ENCODE results near the gene RBFOX2. TPM values are rescaled to one million over a fixed set of nuclear protein-coding genes. Genes with fewer than 3 reads are reported as not detected.

RBFOX2 gene
- polyA plus RNA-seq, 1 donor, result 143 TPM

DNA sequence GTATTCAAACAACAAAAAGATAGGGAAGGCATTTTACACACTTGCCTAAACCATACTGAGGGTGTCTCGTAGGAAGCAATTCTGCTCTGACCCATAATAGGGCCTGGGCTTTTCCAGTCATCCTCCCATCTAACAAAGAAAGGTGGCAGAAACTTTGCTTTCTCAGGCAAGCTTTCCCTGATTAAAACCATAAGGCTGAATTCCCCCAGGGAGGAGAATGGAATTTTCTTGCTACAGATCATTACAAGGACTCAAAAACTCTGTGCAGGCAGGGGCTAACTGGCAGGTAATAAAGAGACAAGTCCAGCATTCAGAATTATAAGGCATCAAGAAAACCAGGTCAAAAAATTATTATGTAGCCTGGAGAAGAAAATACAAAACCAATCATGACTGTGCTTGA, 90.4 kb downstream of the RBFOX2 start:
- no peak for DNase-seq

DNA sequence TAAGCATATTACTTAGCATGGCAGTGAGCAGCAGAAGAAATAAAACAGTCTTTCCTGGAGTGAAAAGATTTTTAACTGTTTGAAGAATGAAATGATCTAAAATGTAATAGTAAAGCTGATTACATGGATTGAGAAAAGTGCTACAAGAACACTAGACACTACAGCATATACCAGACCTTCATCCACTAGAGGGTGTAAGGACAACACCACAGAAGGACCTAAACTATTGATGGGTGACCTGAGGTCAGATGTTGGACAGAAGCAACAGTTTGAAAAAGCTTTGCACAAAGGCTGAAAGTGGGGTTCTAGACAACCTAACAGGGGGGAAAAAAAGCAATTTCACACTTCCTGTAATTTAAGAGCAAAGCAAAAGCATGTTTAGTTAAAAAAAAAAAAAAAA, 97.7 kb downstream of the RBFOX2 start:
- DNase-seq, result peak; percentile 75

DNA sequence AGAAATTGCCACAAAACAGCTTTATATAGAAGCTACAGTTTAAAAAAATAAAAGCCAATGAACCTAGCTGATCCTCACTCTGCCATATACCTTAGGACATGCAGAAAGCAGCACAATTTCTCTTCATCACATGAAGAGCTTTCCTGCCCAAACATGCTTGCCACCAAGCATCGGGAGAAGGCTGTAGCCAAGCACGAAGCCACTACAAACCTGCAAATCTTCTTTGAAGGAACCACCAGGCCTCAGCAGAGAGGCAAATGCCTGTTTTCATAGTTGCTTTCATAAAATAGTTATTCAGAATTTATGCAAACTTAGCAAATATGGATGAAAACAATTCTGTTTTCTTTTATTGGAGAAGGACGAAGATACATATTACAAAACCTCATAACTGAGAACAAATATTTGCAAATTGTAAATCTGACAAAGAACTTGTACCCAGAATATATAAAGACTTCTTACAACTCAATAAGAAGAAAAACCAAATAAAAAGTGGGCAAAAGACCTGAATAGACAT, 100.3 kb downstream of the RBFOX2 start:
- no peak for DNase-seq

DNA sequence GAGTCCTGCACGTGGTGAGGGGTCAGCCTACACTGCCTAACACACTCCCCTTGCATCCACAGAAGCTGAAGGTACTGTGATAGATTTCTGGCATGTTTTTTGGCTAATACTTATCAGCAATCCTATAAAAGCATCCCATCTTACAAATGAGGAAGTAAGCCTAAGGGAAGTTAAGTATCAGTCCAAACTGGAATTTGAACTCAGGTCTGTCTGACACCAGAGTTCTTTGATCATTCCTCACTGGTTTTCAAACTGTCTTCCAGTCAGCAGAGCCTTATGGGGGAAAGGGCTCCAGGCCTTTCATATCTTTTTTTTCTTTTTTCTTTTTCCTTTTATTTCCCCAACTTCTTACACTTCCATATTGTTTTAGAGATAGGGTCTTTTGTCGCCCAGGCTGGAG, 105.6 kb downstream of the RBFOX2 start:
- DNase-seq, result no peak

DNA sequence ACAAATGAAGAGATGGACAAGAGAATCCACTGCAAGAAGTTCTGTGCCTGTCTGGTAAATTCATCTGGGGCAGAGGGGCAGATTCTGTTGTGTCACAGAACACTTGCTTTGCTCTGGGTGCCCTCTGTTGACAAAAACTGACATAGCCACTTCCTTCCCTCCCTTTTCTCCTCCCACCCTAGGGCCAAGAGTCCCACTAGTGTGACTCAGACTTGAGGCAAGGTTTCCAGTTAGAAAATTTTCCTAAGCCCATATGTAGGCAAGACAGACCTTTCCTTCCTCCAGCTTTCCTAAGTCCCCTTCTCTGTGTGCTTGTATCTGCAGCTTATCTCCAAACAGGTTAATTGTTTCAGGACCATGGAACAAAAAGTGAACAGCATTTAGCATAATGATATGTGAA, 106.8 kb downstream of the RBFOX2 start:
- peak; percentile 55 for DNase-seq

DNA sequence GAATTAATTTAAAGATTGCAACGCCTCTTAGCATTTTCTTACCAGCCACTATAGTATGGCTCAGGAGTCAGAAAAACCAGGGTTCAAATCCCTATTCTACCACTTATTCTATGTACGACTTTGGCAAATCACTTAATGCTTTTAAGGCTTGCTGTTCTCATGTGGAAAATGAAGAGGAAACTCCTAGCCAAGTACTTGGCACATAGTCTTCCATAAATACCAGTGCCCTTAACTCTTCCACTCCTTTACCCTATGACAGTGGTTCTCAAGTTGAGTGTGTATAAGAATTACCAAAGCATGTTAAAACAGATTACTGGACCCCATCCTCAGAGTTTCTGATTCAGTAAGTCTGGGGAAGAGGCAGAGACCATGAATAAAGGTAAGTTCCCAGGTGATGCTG, 107.6 kb downstream of the RBFOX2 start:
- no peak for DNase-seq

DNA sequence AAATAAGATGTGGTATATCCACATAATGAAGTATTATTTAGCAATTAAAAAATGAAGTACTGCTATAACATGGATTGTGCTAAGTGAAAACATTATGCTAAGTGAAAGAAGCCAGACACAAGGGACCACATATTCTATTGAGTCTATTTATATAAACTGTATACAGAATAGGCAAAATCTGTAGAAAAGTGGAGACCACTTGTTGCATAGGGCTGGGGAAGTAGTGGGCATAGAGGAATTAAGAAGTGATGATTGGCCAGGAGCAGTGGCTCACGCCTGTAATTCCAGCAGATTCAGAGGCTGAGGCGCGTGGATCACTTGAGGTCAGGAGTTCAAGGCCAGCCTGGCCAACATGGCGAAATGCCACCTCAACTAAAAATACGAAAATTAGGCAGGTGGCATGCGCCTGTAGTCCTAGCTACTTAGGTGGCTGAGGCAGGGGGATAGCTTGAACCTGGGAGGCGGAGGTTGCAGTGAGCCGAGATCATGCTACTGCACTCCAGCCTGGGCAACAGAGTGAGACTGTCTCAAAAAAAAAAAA, 109.6 kb downstream of the RBFOX2 start:
- no peak for DNase-seq

DNA sequence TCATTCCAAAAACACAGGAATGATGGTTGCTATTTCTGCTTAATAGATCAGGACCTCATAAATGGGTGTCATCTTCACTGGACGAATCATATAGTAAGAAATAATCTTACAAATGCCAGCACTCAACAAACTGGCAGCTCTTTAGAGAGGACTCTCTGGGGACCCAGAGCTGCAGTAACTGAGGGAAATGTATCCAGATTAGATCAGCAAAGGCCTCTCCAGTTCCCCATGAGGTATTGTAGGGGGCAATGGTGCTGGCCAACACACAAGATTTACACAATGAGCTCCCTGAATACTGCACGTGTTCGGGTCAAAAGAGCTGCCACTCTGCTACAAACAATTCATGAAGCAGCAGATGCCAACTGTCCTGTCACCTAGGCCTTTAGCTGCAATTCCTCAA, 110.2 kb downstream of the RBFOX2 start:
- no peak for DNase-seq

DNA sequence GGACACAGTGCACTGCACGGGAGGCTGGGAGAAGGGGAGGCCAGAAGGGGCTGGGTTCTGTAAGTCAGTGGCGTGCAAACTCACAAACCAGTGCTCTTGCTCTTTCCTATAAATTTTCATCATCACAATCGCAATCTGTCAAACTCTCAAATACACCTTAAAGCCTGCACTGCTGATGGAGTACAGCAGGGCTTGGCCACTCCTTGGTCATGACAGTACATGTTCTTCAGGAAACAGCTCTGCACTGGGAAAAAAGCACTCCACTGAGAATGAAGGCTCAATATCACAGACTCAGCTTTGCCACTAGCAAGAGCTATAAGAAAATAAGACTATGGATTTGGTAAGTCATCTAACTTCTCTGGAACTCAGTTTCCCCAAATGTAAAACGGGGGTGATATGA, 111.0 kb downstream of the RBFOX2 start:
- no peak for DNase-seq

DNA sequence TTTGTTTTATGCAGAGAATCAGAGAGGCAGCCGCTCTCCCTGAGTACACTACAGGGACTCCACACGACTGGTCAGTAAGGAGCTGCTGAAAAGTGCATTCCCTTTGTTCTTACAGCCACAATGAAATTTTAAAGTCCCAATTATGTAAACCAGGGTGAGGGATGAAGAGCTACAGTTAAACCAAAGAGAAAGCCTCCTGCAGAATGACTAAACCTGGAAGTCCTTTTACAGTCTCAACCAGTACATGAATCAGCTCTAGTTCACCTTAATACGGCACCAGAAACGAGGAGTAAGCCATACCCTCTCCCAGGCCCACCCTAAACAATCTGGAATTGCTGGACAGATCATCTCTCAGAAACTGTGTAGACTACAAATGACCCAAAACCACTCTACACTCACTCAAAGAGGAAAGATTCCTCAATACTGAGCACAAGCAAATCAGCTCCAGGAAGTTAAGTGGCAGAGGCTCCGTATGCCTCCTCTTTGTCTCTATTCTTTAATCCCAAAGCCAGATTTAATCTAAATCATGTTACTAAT, 113.1 kb downstream of the RBFOX2 start:
- DNase-seq, result no peak

DNA sequence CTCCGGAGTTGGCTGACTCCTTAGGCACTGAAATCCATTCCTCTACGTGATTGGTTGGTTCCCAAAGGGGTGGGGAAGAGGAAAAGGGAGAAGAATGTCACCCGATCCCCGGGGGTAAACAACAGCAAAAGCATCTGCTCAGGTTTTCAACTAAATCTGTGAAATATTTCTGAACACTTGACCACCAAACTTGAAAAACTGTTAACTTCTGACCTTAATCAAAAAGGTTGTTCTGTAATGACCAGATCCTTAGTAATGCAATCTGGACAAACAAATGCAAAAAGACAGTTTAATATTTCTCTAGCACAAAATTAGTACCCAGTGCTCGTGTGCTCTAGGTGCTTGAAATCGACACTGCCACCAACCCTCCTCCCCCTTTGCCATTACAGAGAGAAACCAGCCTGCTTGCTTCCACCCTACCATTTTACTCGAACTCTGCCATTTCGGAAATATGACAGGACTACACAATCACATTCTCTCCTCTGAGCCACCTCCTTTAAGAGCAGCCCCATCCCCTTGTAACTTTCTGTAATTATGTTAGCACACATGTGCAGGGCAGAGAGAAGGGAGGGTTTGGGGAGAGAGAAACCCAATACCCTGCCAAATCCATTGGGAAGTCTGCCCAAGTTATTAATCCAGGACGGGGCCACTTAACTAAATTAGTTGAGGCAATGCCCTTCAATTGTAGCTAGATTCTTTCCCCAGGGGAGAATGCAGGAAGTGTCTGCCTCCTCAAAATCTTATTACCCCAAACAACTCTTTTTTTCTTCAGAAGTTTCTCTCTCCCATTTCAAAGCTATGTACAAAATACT, 113.8 kb downstream of the RBFOX2 start:
- peak; percentile 95 for DNase-seq

DNA sequence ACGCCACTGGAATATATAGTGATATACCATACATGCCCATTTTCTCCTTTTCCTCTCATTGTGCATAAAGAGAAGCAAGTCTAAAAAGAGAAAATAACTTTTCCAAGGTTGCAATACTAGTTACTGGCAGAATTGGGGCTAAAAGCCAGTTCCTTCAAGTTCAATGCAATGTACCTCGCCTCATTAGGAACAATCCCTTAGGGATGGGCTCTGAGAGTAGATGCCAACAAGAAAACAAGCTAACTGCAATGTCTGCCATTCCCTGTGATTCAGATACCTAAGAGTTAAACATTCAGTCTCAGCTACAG, 114.3 kb downstream of the RBFOX2 start:
- no peak for DNase-seq

DNA sequence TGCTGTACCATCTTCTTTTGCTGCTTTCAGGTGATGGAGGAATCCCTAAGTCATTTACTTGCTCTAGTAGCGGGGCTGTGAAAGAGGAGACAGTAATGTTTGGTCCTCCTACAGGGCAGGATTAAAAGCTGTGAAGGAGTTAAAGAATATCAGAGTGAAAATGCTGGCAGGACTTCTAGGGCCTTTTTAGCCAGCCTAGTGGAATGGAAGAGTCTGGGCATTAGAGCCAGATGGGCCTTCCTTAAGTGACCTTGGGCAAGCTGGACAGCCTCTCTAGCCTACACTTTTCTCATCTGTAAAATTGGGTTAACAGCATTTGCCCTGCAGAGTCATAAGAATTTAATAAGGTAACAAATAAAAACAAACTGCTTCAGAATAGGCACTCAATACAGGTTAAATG, 114.7 kb downstream of the RBFOX2 start:
- no peak for DNase-seq

DNA sequence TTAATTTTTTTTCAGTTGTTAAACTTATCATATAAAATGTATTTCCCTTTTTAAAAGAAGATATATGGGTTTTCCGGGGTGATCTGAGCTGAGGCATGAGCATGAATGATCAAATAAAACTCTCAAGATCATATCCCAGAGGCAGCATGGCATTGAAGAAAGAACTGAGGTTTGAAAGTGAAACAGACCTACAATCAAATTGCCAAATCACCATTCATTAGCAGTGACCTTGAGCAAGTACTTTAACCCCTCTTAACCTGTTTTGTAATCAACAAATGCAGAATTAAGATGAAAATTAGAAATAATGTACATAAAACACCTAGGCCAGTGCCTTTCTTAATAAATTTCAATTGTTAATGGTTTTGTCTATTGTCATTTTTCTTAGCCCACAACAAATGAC, 116.0 kb downstream of the RBFOX2 start:
- DNase-seq, result no peak

DNA sequence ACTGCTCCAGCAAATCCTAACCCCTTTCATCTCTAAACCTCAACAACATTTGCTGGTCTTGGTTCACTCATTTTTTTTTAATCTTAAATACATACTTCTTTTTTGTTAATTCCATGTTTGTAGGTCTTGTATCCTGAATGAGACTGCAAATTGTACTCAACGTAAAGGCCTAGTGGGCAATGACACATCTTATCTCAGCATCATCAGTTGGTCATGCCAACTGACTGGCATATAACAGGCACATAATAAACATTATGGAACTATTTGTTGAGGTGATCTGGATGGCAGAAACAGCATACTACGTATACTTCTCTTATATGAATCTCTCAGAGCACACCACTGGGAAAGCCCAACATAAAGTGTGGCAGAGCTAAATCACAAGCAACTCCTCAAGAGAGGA, 116.7 kb downstream of the RBFOX2 start:
- no peak for DNase-seq

DNA sequence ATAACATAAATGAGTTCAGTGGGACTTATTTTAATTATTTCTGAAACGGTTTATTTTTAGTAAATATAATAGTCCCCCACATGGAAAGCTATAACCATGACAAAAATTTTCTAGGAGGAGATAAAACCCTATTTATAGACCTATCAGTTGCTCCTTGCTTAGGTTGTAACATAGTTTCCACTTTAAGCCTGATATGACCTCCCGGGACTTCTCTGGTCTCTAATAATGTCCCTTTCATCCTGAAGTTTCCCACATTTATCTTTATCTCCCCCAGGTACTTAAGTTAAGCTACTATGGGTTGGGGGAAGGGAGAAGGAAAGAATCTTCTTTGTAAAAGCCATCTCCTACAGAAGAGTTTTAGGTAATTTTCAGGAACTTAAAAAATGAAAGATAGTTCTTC, 117.7 kb downstream of the RBFOX2 start:
- DNase-seq, result no peak

DNA sequence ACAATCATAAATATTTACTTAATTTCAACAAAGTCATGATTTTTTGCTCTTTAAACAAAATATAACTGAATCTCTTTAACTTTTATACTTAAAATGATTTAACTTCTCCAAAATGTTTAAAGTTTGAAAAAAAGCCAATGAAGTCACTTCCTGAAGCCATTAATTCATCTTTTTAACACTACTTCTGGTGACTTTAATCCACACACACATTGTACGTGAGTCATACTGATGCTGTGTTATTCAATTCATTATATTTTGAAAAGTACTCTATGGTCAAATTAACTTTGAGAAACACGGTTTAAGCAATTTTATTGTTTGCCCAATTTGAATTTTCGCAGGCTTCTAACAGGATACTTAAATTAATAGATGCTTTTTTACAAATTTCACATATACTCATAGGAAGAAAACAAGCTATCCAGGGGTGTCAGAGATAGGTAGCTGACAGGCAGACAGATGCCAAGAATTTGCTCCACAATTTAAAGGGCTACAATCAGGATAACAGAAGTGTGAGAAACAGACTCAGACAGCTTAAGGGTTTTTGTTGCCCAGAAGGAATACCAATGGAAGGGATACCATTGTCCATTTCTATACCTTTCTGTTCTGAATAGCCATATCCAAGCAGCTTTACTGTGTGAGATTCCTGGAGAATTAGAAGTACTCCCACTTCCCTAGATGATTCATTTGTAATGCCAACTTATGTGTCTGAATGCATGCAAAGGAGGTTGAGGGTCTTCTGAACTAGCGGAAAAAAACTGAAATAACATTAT, 118.4 kb downstream of the RBFOX2 start:
- DNase-seq, result no peak

DNA sequence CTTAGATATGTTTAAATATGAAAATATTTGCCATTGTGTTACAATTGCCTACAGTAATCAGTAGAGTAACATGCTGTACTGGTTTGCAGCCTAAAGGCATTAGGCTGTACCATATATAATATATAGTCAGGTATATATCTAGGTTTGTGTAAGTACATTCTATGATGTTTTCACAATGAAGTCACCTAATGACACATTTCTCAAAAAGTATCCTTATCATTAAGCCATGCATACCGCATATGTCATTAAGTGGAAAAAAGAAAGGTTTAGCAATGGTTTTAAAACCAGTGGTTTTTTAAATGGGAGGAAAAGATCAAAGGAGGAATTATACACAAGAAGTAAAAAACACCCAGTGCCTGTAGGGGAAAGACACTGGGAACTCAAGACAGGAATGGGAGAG, 122.7 kb downstream of the RBFOX2 start:
- no peak for DNase-seq

DNA sequence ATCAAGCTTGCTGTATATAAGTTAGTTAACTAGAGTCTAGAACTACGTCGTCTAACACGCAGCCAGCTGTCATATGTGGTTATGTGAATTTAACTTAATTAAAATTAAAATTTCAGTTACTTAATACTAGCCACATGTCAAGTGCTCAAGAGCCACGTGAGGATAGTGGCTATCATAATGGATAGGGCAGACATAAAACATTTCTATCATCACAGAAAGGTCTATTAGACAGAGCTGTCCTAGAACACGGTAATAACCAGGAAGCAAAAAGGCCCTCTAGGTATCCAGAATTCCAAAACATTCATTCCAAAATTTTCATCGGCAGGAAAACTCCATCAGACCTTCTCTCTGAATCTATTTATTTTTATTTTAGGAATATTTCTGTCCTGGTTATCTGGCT, 123.9 kb downstream of the RBFOX2 start:
- no peak for DNase-seq

DNA sequence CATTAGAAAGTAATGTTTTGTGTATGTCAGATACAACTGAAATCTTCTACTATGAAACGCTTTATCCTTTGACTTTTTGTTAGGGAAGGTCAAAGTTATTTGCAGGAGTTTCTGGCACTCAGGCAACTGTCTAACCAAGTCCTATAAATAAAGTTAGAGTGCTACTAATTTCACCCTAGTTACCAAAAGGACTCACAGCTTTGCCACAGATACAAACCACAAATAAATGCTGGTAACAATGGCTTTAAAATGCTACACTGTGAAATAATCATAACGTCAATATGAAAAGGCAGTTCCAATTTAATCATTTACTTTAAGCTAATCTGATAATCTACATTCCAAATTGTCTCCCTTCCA, 124.3 kb downstream of the RBFOX2 start:
- DNase-seq, result no peak

DNA sequence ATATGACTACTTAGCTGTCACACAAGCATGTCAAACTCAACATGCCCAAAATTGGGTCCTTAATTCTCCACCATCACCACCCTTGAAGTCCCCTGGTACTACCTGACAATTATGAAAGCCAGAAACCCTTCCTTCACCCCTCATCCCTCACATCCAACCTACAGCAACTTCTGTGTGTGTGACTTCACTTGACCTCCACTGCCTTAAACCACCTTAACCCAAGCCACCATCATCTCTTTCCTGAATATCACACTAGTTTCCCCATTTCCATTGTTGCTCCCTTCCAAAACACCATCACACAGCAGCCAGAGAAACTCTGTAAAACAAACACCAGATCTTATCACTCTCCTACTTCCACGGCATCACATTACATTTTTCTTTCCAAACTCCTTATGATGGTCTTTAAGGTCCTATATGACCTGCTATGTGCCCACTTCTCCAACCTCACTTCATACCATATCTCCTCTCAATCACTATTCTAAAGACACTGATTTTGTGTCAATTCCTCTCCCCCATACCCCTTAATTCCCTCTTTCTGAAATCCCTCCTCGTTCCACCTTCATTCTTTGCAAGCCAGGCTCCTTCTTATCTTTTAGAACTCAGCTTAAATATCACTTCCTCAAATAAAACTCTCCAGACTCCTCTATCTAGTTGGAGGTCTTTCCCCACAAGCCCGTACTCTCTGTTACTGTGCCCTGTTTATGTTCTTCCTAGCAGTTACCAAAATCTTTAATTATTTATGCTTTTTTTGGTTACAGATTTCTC, 124.9 kb downstream of the RBFOX2 start:
- no peak for DNase-seq

DNA sequence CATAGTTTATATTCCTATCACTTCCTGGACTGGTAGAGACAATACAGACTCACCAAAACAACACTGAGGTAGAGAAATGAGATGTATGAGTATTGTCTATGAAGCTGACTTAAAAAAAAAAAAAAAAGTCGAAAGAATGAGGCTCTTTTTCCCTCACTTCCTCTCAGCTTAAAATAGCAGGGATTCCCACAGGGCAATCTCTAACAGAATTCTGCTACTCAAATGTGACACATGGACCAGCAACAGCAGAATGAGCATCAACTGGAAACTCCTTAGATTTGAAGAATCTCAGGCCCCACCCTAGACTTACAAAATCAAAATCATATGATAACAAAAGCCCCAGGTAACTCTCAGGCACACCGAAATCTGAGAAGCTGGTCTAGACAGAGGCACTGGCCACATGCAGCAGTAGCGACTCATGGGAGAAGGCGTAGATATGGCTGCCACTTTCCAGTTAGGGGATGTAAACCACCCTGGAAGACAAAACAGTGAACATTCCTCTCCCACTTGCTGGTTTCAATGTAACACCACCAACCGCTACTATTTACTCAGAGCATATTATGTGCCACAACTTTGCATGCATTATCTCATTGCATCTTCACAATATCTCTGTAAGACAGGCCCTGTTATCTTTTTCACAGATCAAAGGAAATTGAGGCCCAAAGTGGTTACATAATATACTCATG, 128.0 kb downstream of the RBFOX2 start:
- no peak for DNase-seq

All from left kidney (tissue), 2 donors.